Fibroblast of peridontal ligament (primary cell): ENCODE data around the gene CBFA2T2.

Experiments
- DNase-seq: peaks from one replicate; pipeline ENCODE4 v3.0.0-alpha.2; 2010; ENCODE audit errors: extremely low read depth

CBFA2T2 gene

DNA sequence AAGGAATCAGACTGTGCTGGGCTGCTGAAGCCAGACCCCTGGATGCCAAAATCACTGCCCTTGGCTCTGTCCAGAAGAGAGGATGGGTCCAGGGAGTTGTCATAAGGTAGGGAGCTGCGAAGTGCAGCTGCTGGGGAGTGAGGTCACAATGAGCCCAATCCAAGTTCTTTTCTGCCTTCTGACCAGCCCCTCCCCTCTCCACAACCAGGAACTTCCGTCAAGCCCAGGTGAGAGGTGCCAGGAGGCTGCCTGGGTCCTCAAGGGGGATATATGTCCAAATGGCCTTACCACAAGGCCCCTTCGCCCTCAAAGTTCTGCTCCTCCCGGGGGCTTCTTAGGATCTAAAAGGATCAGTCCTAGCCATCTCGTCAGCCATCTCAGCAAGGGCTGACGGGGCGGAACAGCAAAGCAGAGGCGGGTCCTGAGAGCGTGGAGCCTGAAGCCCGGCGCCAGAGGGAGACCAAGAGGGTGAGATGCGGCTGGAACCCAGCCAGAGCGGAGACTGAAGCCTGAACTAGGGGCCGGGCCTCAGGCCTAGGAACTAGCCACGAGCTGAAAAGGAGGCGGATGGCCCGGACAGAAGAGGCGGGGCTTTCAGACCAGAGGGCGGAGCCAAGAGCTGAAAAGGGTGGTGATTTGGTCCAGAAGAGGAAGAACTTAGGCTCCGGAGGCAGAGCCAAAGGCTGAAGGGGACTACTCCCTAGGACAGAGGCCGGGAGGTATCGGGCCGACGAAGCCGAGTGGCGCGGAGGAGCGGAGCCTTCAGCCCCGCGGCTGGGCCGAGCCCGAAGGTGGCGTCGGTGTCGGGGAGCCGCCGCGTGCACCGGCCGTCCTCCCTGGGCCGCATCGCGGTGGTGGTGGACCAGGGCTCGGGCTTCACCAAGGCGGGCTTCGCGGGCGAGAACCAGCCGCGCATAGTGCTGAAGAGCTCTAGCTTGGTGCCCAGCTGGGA is 176.7 kb downstream of the CBFA2T2 start, which contains the start of gene ACTL10:
ACTL10 (plus strand) TSS at position 651 of the 952 bp plus-strand sequence. CDS start 555 bp downstream, outside the sequence.
- peak; percentile 98 for DNase-seq

DNA sequence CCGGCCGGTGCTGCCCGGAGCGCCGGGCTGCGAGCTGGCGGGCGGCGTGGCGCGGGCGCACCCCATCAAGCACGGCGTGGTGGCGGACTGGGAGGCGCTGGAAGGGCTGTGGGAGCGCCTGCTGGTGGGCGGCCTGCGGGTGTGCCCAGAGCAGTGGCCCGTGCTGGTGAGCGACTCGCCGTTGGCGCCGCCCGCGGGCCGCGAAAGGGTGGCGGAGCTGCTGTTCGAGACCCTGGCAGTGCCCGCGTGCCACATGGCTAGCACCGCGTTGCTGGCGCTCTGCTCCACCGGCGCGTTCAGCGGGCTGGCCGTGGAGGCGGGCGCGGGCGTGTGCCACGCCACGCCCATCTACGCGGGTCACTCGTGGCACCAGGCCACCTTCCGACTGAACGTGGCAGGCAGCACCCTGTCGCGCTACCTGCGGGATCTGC is 177.4 kb downstream of the CBFA2T2 start:
- no peak for DNase-seq

GRCh38 chr20:33667676-33668465 is 178.0 kb downstream of the CBFA2T2 start:
- DNase-seq, result peak; percentile 61

DNA sequence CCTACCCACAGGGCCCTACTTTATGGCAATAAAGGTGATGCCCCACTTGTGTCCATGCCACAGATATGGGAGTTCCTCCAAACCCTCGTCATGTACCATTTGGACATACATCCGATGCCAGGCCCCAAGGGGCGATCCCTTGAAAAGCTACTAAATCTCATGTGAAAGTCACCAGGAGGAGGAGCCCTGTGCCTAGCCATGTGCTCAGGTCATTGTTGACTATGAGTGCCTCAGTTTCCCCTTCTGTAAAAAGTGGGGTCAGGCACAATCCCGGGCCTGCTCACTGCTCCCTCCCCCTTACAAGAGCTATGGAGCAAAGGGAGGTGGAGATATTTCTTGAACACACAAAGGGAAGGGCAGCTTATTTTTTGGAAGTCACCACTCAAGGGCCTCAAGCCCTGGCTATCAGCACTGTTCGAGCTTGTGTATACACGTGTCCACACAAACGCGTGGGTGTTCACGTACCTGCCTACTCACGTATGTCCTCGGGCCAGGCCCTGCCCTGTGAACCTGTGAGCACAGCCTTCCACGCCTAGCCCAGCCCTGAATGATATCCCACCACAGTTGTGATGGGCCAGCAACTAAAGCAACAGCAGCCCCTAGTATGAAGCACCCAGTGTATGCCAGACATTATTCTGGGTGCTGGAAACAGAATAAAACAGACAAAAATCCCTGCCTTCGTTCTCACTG is 178.7 kb downstream of the CBFA2T2 start:
- DNase-seq, result no peak

GRCh38 chr20:33669224-33669623 is 179.3 kb downstream of the CBFA2T2 start:
- DNase-seq, result no peak

- no peak for DNase-seq
Measured at GRCh38 chr20:33669873-33670640, 180.2 kb downstream of the CBFA2T2 start.

GRCh38 chr20:33670715-33671499 is 181.0 kb downstream of the CBFA2T2 start:
- no peak for DNase-seq

DNA sequence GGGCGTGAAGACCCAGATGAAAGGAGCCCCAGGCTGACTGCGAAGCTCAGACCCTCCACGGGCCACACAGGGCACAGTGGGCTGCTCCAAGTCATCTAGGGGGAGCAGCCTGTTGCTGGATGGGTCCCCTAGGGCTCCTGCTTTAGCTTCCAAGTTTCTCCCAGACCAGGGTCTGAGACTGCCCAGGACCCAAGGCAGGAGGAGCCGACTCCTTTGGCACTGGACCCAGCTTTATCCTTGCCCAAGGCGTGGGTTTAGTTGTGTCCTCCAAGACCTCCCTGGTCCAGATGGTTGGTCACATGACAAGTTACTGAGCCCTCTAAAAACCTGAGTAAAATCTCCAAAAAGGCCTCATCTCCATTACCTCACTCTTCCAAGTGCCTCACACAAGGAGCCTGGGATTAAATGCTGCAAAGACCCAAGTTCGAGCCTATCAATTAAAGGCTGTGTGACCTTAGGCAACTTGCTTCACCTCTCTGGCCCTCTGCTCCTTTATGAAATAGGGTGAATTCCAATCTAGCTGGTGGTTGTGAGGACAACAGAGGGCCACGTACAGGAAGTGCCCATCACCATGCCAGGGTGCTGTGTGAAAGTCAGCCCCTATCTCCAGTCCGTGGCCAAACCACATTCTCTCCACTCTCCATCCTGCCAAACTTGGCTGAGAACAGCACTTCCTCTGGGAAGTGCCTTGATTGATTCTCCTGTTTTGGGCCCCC is 181.8 kb downstream of the CBFA2T2 start:
- DNase-seq, result no peak

GRCh38 chr20:33672426-33673113 is 182.7 kb downstream of the CBFA2T2 start:
- no peak for DNase-seq

DNA sequence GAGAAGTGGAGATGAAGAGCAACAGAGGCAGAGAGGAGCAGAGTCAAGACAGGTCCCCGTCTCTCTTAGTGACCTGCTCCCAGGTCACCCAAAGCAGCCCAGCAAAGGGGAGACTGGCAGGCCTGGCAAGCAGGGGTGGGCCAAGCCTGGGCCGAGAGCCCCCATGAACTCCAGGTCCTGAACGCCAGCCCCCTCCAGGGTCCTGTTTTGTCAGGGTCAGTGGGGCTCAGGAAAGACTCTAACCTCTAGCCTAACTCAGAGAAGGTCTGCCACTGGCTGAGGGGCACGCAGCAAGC is 183.2 kb downstream of the CBFA2T2 start:
- no peak for DNase-seq

DNA sequence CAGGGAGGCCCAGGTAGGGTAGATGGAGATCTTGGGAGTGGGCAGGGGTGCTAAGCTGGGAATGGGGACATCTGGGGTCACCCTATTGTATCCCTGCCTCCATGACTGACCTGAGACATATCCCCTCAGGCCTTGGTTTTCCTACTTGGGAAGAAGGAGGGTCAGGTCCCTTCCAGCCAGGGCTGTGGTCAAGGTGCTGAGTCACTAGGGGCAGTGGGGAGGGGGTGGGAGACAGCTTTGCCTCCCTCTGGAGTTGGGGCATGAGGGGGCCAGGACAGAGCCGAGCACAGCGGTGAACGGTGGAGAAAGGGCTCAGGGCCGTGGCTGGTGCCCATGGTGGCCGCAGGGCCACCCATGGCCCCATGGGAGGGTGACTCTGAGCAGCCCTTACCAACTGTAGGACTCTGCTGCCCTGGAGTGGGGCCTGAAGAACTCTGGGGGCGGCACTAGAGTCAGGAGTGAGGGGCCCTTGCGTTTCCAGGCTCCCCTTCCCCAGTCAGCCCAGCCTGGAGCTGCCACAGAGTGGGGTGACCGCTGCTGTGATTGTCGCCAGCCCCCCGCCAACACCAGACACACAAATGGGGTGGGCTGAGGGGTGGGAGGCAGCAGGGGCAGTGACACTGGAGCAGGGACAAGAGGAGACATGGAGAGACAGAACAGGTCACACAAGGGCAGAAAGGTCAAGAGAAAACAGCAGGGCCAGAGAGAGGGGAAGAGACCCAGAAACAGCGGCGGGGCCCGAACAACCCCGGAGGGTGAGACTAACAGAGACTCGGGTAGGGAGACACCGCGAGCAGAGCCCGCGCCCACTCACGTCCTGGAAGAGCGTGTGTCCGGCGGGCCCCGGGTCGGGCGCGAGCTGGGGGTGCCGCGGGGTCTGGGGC is 183.8 kb downstream of the CBFA2T2 start:
- no peak for DNase-seq

DNA sequence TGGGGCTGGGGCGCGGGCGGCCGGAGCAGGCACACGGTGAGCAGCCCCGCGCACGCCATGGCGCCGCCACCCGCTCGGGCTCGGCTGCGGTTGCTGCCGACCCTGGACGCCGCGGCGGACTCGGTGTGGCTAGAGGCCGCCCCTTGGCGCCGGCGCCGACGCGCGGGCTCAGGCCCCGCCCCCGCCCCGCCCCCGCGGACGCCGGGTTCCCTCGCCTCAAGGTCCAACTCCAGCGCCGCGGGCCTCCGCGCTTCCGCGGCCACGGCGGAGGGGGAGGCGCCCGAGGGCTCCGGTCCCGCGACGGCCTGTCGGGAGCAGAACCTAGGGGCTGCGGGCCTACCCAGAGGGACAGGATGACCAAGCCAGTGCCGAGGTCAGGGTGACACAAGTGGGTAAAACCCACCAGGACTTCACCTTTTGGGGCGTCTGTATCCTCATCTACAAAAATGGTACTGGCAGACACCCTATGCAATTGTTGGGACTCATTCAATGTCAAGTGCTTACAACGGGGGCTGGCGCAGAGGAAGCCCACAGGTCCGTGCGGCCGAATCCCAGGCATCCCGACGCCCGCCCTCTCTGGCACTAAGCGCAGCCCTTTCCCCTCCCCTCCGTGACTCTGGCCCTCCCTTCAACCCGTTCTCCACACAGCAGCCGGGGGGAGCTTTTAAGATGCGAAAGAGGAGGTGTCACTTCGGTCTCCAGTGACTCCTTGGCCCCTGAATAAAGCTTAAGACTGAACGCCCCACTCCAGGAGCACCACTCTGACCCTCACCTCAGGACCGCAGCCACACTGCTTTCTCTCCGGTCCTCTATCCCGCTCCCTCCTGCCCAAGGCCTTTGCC is 184.6 kb downstream of the CBFA2T2 start, which contains the start of gene NECAB3:
NECAB3 (minus strand) TSS at position 135 of the 842 bp plus-strand sequence; CDS start at position 59, 76 bp downstream.
- DNase-seq, result peak; percentile 46

DNA sequence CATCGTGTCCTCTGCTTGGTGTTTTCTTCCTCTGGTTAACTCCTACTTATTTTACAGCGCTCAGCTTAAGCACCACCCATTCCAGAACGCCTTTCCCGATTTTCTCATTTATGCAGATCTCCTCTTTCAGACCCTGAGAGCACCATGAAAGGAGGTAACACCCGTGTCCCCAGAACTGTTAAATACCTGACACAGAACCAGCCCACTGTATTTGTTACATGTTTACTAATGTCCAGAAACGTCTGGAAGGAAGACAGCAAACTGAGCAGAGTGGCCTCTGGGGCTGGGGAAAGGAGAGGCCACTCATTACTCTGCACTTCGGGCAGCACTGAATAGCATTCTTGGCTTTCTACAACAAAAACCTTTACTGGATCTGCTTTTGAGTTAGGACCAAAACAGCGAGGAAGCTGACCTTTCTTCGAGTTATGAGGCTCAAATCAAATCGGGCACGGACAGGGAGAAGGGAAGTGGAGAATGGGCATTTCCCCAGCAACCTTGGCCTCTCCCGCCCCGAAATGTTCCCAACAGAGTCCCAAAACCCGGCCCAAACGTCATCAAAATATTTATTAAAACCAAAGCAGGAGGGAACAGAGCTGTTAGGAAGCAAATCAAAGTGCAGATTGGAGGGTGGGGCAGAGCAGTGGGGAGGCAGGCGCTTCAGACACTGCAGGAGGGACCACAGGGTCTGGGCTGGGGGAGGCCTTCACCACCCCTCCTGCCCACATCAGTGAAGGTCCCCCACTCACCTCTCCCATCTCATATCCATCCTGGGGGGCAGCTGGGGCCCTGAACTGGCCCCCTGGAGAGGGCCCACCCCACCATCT is 185.5 kb downstream of the CBFA2T2 start:
- DNase-seq, result peak; percentile 48

GRCh38 chr20:33676121-33676520 is 186.2 kb downstream of the CBFA2T2 start:
- DNase-seq, result no peak

- no peak for DNase-seq
Measured at GRCh38 chr20:33676652-33677645, 187.1 kb downstream of the CBFA2T2 start.
